Astrocyte (in vitro differentiated cells and primary cell): ENCODE measurements around the gene EP400. TPM values are rescaled to one million over a fixed set of nuclear protein-coding genes. Genes with fewer than 3 reads are reported as not detected.

Source experiments
- DNase-seq: peaks from one replicate; pipeline ENCODE4 v3.0.0-alpha.2; 2010; ENCODE audit warnings: low read depth
- FAIRE-seq: peaks from 2 replicates; lab custom pipeline; 2011; peaks lifted over from hg19 to GRCh38; lab: Jason Lieb, UNC
- H2AFZ ChIP-seq: 2 replicates; pipeline ENCODE4 v1.6.0; 2012; ENCODE audit warnings: low read depth, low read length, inconsistent platforms
- H3K27ac ChIP-seq: 2 replicates; pipeline ENCODE4 v1.5.1; 2011; ENCODE audit warnings: low read depth, low read length, inconsistent platforms
- H3K27me3 ChIP-seq: 2 replicates; pipeline ENCODE4 v1.6.0; 2011; ENCODE audit warnings: low read length, inconsistent platforms; ENCODE audit not compliant: insufficient read depth
- H3K36me3 ChIP-seq: 2 replicates; pipeline ENCODE4 v1.5.1; 2011; ENCODE audit warnings: low read length, inconsistent platforms; ENCODE audit not compliant: insufficient read depth
- H3K4me1 ChIP-seq: 2 replicates; pipeline ENCODE4 v1.5.1; 2011; ENCODE audit warnings: low read length, inconsistent platforms; ENCODE audit not compliant: insufficient read depth
- H3K4me2 ChIP-seq: 2 replicates; pipeline ENCODE4 v1.6.0; 2012; ENCODE audit warnings: low read length, inconsistent platforms
- H3K4me3 ChIP-seq: 2 replicates; pipeline ENCODE4 v1.5.1; 2011; ENCODE audit warnings: low read depth, mild to moderate bottlenecking, low read length, inconsistent platforms; ENCODE audit not compliant: insufficient read depth
- H3K79me2 ChIP-seq: 2 replicates; pipeline ENCODE4 v1.6.0; 2012; ENCODE audit warnings: mild to moderate bottlenecking, low read length, inconsistent platforms; ENCODE audit not compliant: insufficient read depth
- H3K9ac ChIP-seq: 2 replicates; pipeline ENCODE4 v1.6.0; 2012; ENCODE audit warnings: mild to moderate bottlenecking, low read length, inconsistent platforms
- H3K9me3 ChIP-seq: 2 replicates; pipeline ENCODE4 v1.5.1; 2012; ENCODE audit warnings: low read depth, mild to moderate bottlenecking, low read length, inconsistent platforms; ENCODE audit not compliant: insufficient read depth
- H4K20me1 ChIP-seq: 2 replicates; pipeline ENCODE4 v1.6.0; 2012; ENCODE audit warnings: low read length, inconsistent platforms; ENCODE audit not compliant: insufficient read depth
- H3K27ac Mint-ChIP-seq: one replicate; pipeline ENCODE4 v1.8.0; 2021; ENCODE audit warnings: mild to moderate bottlenecking, mixed read lengths; ENCODE audit not compliant: unreplicated experiment
- H3K27me3 Mint-ChIP-seq: one replicate; pipeline ENCODE4 v1.8.0; 2021; ENCODE audit warnings: low read depth, mixed read lengths; ENCODE audit not compliant: unreplicated experiment
- H3K36me3 Mint-ChIP-seq: one replicate; pipeline ENCODE4 v1.8.0; 2021; ENCODE audit warnings: low read depth, mixed read lengths; ENCODE audit not compliant: unreplicated experiment
- H3K4me1 Mint-ChIP-seq: one replicate; pipeline ENCODE4 v1.8.0; 2021; ENCODE audit warnings: low read depth, mixed read lengths; ENCODE audit not compliant: unreplicated experiment
- H3K4me3 Mint-ChIP-seq: one replicate; pipeline ENCODE4 v1.8.0; 2021; ENCODE audit warnings: mild to moderate bottlenecking, moderate library complexity, mixed read lengths; ENCODE audit not compliant: unreplicated experiment
- H3K9me3 Mint-ChIP-seq: one replicate; pipeline ENCODE4 v1.8.0; 2021; ENCODE audit warnings: mild to moderate bottlenecking, mixed read lengths; ENCODE audit not compliant: unreplicated experiment
- EZH2 ChIP-seq: IDR thresholded peaks from 2 replicates; pipeline ENCODE4 v1.6.1; 2012; ENCODE audit warnings: mild to moderate bottlenecking, low read length, inconsistent platforms; ENCODE audit not compliant: insufficient read depth
- total RNA-seq: library from RNA; stranded (reverse); gene quantifications from 2 replicates; pipeline ENCODE4 v1.2.1, GENCODE V29; 2021
- TF ChIP-seq, protein P1 (sequence below): IDR thresholded peaks from 2 replicates; pipeline ENCODE4 v1.5.1; 2011; ENCODE audit warnings: low read depth, mild to moderate bottlenecking, inconsistent platforms, low read length, moderate library complexity; ENCODE audit not compliant: insufficient read depth

EP400 gene
- total RNA-seq, 1 donor from 2014 or later = 39.8 TPM

DNA sequence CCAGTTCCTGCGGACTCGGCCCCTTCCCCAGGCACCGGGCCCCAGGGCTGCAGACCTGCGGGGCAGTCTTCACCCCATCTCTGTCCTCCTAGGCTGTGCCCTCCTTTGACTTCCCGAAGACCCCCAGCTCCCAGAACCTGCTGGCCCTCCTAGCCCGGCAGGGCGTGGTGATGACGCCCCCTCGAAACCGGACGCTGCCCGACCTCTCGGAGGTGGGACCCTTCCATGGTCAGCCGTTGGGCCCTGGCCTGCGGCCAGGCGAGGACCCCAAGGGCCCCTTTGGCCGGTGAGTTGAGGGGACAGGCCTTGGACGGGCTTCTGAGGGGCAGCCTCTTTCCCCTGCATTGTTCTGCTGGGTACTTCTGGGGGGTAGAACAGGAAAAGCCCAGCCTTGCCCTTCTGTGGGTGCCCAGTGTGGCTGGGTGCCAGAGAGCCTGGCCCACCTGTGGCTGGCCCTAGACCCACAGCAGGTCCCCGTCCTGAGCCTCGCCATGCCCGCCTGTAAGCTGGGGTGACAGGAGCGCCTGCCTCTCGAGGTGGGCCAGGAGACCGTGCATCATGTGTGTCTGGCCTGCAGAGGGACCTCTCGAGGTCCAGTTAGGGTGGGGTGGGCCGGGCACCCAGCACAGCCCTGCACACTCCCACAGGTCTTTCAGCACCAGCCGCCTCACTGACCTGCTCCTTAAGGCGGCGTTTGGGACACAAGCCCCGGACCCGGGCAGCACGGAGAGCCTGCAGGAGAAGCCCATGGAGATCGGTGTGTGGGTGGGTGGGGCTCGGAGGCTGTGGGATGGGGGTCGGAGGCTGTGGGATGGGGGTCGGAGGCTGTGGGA lies 33.2 kb upstream of the EP400 start:
- H3K27me3 Mint-ChIP-seq = no peaks in the 10 kb centered on the region
- no peaks in the 10 kb centered on the region for H3K9me3 ChIP-seq
- H3K9ac ChIP-seq = no peak overlapping the region
- DNase-seq (no peak), FAIRE-seq (no peak)
- no peak overlapping the region for H3K4me2 ChIP-seq
- H3K36me3 ChIP-seq = no peaks in the 10 kb centered on the region
- no peak overlapping the region for H3K27ac Mint-ChIP-seq
- H3K4me1 ChIP-seq = peaks cover 14% of the 10 kb centered on the region
- no peak overlapping the region for H2AFZ ChIP-seq
- H4K20me1 ChIP-seq = peaks cover 19% of the 10 kb centered on the region
- H3K27me3 ChIP-seq = no peaks in the 10 kb centered on the region
- no peak overlapping the region for H3K27ac ChIP-seq
- H3K4me3 Mint-ChIP-seq = no peak overlapping the region
- TF ChIP-seq, protein P1, sequence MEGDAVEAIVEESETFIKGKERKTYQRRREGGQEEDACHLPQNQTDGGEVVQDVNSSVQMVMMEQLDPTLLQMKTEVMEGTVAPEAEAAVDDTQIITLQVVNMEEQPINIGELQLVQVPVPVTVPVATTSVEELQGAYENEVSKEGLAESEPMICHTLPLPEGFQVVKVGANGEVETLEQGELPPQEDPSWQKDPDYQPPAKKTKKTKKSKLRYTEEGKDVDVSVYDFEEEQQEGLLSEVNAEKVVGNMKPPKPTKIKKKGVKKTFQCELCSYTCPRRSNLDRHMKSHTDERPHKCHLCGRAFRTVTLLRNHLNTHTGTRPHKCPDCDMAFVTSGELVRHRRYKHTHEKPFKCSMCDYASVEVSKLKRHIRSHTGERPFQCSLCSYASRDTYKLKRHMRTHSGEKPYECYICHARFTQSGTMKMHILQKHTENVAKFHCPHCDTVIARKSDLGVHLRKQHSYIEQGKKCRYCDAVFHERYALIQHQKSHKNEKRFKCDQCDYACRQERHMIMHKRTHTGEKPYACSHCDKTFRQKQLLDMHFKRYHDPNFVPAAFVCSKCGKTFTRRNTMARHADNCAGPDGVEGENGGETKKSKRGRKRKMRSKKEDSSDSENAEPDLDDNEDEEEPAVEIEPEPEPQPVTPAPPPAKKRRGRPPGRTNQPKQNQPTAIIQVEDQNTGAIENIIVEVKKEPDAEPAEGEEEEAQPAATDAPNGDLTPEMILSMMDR = no peak
- no peak for TF ChIP-seq EZH2
- H3K36me3 Mint-ChIP-seq = peaks cover 6% of the 10 kb centered on the region
- H3K4me3 ChIP-seq = no peak overlapping the region
- H3K9me3 Mint-ChIP-seq = no peaks in the 10 kb centered on the region
- peaks cover 12% of the 10 kb centered on the region for H3K4me1 Mint-ChIP-seq
- no peaks in the 10 kb centered on the region for H3K79me2 ChIP-seq

- peaks cover 8% of the 10 kb centered on the region for H3K36me3 Mint-ChIP-seq
- H3K9me3 ChIP-seq = no peaks in the 10 kb centered on the region
- H2AFZ ChIP-seq = no peak overlapping the region
- no peak for FAIRE-seq
- no peak overlapping the region for H3K27ac Mint-ChIP-seq
- no peak overlapping the region for H3K27ac ChIP-seq
- TF ChIP-seq, protein P1 = no peak
- TF ChIP-seq EZH2 = no peak
- H3K9ac ChIP-seq = no peak overlapping the region
- peaks cover 9% of the 10 kb centered on the region for H3K4me1 Mint-ChIP-seq
- no peaks in the 10 kb centered on the region for H3K27me3 Mint-ChIP-seq
- H3K9me3 Mint-ChIP-seq = no peaks in the 10 kb centered on the region
- no peaks in the 10 kb centered on the region for H3K36me3 ChIP-seq
- no peaks in the 10 kb centered on the region for H3K27me3 ChIP-seq
- H4K20me1 ChIP-seq = peaks cover 12% of the 10 kb centered on the region
- H3K4me3 Mint-ChIP-seq = no peak overlapping the region
- H3K79me2 ChIP-seq = no peaks in the 10 kb centered on the region
- peaks cover 10% of the 10 kb centered on the region for H3K4me1 ChIP-seq
- H3K4me3 ChIP-seq = no peak overlapping the region
- no peak overlapping the region for H3K4me2 ChIP-seq
- DNase-seq = no peak
These were observed 32.5 kb upstream of the EP400 start for GRCh38 chr12:131917139-131917710.
